ENCODE data around the gene CNIH3. TPM values are rescaled to one million over a fixed set of nuclear protein-coding genes. Genes with fewer than 3 reads are reported as not detected.

CNIH3 gene
- total RNA-seq, result 1 to 10 TPM in 3 of 4 donors, not detected in 1; 1.1 to 7.6 (median 2.0) TPM

DNA sequence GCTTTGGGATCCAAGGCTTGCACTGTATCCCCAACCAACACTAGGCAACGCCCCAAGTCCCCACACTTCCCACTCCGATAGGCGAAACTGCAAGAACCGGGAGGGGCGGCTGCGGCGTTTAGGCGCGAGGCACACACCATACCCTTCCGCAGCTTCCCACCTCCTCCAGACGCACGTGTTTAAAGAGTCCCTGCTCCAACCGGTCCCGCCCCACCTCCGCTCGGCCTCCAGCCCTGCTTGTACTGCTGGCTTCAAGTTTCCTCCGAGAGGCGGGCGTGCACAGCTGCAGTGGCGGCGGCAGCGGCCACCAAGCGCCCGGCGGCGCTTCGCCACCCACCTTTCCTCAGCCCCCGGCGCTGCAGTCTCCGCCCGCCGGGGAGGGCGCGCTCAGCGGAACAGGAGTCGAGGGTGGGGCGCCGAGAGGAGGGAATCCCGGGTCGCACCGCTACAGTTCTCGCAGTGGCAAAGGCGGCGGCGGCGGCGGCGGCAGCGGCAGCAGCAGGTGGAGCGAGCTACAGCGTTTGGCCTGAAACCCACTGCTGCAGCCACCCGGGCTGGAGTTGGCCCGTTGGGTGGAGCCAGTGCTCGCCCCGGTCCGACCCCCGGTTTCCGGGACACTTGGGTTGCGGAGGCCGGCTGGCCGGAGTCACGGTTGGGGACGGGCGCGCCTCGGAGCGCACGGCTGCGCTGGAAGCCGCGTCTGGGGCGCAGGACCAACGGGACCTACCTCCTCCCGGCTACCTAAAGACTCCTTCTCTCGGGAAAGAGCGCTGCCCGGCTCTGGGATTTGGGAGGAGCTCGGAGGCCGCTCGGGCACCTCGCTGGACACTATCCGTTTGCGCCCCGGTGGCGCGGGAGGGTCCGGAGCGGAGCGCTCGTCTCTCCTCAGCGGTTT is at the start of gene CNIH3:
Gene CNIH3, plus strand, starts transcription at position 457 of the 895 bp plus-strand sequence. CDS start 858 bp downstream, outside the sequence.
- TF ChIP-seq, protein P1, sequence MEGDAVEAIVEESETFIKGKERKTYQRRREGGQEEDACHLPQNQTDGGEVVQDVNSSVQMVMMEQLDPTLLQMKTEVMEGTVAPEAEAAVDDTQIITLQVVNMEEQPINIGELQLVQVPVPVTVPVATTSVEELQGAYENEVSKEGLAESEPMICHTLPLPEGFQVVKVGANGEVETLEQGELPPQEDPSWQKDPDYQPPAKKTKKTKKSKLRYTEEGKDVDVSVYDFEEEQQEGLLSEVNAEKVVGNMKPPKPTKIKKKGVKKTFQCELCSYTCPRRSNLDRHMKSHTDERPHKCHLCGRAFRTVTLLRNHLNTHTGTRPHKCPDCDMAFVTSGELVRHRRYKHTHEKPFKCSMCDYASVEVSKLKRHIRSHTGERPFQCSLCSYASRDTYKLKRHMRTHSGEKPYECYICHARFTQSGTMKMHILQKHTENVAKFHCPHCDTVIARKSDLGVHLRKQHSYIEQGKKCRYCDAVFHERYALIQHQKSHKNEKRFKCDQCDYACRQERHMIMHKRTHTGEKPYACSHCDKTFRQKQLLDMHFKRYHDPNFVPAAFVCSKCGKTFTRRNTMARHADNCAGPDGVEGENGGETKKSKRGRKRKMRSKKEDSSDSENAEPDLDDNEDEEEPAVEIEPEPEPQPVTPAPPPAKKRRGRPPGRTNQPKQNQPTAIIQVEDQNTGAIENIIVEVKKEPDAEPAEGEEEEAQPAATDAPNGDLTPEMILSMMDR (IDR thresholded peaks at IDR 0.05; ENCODE audit: low read depth), result no peak

DNA sequence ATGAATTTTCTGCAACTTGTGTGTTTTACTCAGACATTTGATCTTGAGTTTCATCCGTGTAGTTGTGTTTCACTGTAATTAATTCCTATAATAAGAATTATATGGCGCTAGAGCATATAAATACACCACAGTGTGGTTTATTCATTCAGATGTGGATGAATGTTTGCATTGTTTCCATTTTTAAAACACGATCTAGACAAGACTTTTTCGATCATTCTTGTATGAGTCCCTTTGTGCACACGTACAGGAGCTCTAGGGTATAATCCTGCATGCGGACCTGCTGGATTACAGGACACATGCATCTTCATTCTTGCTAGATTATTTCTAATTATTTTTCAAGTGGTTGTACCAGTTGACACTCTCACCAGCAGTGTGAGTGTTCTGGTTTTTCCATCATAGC is 46.8 kb upstream of the CNIH3 start:
- TF ChIP-seq, protein P1 (IDR thresholded peaks at IDR 0.05; ENCODE audit: low read depth), result no peak

DNA sequence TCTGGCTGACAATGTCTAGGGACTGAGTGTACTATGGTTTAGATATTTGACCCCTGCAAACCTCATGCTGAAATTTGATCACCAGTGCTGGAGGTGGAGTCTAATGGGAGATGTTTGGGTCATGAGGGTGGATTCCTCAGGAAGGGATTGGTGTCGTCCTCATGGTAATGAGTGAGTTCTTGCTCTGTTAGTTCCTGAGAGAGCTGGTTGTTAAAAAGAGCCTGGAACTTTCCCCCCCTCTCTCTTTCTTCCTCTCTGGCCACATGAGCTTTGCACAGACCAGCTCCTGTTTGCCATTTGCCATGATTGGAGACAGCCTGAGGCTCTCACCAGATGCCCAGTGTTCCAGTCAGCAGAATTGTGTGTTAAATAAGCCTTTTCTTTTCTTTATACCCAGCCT is 36.6 kb upstream of the CNIH3 start:
- TF ChIP-seq, protein P1 (IDR thresholded peaks at IDR 0.05; ENCODE audit: low read depth), result no peak

DNA sequence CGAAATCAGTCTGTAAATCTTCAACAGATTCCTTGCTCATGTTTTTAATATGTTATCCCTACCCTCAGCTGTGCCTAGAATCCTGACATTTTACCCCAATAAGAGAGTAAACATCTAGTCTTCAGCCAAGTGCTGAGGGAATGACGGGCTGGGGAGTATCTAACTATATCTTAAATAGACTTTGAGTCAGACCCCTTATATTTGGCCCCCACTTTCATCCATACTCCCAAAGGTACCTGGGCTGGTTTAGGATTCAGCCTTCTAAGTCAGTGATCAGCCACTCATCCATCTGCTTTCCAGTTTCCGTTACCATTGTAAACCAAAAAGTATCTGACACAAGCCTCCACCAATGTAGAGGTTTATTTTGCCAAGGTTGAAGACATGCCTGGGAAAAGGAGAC is 36.1 kb upstream of the CNIH3 start:
- TF ChIP-seq, protein P1 (IDR thresholded peaks at IDR 0.05; ENCODE audit: low read depth), result no peak

DNA sequence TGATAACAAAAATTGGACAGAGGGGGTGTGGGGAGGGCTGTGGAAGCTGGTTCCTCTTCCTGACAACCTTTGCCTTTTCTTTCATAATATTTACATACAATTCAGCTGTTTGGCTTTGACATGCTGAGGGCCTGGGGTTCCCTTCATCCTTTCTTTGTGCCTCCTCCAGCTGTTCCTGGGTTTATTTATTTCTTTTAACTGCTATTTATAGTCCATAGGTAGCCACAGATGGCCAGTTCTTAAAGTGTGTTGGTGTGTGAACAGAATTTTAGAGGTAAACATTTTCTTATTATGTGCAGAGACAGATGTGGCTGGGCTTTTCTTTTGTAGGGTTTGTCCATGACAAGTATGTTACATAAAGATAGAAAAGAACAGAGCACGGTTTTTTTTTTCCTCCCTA is 34.1 kb upstream of the CNIH3 start:
- TF ChIP-seq, protein P1 (IDR thresholded peaks at IDR 0.05; ENCODE audit: low read depth), result no peak

DNA sequence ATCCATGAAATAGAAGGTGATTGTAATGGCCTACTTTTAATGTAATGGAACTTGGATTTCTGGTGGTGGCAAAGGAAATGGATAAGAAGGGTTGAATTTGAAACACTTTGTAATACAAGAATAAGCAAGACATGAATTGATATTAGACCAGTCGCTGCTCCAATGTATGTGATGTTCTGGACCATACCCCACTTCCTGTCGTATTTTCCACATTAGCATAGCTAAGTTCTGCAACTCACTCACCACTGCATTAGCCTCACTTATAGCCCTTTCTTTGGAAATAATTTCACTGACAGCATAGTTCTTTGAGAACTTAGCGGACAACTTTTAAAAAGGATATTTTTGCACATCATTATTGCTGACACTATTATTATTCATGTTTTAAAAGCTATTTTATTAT is 32.3 kb upstream of the CNIH3 start:
- TF ChIP-seq, protein P1 (IDR thresholded peaks at IDR 0.05; ENCODE audit: low read depth), result no peak

DNA sequence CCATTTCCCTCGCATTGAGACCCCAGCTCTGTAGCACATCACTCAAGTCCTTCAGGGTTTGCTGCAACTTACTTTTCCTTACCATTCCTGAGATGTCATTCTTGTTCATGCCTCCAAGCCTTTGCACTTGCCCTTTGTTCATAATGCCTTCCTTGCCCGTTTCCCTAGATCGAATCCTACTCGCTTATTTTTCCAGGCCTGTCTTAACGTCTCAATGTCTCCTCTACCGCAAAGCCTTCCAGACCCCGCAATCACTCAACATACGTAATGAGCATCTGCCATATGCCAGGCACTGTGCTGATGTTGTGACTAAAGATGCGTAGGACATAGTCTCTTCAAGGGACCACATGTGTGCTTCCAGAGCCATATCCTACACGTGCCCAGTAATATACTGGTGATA is 31.1 kb upstream of the CNIH3 start:
- TF ChIP-seq, protein P1 (IDR thresholded peaks at IDR 0.05; ENCODE audit: low read depth), result no peak

Measured in subcutaneous adipose tissue (tissue), 4 donors.